GM21576 (cell line): ENCODE results near the gene OSGIN1.

Experiments
- ATAC-seq: cut with Tn5 transposase; IDR thresholded peaks from one replicate; pipeline ENCODE4 v1.9.1; 2021; ENCODE audit warnings: mild to moderate bottlenecking, moderate library complexity; ENCODE audit not compliant: unreplicated experiment

Gene OSGIN1

DNA sequence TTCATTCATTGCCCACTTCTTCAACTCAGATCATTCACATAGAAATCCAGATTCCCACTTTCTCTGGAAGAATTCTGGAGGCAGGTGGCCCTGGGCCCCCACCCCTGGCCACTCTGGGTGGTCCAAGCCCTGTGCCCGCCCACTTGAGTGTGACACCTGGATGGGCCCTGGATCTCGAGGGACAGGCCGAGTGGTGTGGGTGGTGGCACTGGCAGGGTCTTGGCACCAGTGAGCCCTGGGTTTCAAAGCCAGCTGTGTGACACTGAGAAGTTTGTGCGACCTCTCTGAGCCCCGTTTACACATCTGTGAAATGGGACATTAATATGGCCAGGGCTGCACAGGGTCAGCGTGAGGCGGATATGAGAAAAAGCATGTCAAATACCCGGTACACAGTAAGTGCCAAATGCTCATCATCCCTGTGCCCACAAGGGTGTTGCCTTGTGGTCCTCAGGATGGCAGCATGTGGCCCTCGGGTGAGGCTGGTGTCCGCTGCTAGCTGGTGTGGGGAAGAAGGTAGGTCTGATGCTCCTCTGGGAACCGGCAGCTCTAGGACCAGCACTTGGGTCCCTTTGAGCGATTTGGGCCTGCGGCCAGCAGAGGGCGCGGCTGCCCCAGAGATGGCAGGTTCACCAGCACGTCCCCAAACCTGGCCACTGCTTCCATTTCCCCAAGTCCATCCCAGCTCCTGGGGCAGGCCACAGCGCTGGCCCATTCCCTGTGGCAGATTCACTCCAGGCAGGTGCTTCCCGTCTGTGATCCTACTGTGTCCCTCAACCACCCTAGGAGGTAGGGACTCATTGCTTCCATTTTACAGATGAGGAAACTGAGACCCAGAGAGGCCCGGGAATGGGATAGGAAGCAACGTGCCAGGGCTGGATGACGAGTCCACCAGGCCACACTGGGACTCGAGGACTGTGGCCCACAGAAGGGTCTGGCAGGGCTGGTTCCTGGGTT lies 3.6 kb downstream of the OSGIN1 start:
- ATAC-seq, result no peak

GRCh38 chr16:83957296-83957855 lies 4.3 kb downstream of the OSGIN1 start:
- no peak for ATAC-seq

- no peak for ATAC-seq
Measured at GRCh38 chr16:83958137-83958845, 5.3 kb downstream of the OSGIN1 start.

DNA sequence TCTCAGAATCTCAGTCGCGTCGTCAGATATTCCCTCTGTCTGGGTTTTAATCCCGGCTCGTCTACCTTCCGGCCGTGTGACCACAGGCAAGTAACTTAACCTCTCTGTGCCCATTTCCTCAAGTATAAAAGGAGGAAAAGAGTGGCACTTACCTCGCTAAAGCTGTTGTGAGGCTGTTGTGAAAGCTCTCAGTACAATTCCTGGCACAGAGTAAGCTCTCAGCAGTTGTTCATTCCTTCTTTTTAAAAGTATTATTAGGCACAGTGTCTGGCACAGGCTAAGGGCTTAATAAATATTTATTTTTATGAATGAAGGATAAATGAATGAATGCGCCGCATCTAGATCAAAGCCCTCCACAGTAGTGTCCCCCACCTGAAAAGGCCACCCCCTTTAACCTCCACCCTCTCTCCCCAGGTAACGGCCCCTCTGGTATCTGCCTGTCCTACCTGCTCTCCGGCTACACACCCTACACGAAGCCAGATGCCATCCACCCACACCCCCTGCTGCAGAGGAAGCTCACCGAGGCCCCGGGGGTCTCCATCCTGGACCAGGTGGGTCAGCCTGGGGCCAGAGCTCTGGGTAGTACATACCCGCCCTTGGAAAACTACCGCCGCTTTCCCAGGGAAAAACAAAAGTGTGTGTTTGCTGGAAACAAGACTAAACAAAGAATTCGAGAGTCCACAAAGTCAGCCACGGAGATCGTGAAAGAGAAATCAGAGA lies 6.0 kb downstream of the OSGIN1 start:
- ATAC-seq, result no peak

DNA sequence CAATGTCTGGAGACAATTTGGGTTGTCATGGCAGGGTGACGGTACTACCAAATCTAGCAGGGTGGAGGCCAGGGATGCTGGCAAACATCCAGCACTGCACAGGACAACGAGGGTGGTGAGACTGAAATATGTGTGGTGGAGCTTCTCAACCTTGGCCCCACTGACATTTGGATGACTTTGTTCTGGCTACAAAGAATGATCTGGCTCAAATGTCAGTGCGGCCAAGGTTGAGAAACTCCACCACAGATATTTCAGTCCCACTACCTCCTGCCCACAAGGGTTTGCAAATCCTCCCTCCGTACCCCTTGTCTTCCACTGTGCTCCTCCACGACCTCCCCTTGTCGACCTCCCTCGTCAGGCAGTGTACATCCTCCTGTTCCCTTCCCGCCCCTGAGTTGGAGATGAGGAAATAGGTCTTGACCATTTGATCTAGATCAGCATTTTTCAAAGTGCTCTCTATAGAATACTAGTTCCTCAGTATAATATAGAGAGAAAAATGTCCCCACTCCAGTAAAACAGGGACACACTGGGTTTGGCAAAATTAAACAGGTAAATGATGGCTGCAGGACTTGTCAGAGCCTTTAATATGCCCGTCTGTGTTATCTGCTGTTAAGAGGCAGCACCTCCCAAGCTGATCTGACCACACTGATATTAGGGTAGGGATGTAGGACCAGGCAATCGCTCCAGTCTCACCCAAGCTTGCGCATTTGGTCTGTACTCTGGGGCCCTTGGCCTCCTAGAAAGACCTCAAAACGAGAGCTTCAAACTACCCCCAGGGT lies 6.8 kb downstream of the OSGIN1 start:
- ATAC-seq, result no peak

DNA sequence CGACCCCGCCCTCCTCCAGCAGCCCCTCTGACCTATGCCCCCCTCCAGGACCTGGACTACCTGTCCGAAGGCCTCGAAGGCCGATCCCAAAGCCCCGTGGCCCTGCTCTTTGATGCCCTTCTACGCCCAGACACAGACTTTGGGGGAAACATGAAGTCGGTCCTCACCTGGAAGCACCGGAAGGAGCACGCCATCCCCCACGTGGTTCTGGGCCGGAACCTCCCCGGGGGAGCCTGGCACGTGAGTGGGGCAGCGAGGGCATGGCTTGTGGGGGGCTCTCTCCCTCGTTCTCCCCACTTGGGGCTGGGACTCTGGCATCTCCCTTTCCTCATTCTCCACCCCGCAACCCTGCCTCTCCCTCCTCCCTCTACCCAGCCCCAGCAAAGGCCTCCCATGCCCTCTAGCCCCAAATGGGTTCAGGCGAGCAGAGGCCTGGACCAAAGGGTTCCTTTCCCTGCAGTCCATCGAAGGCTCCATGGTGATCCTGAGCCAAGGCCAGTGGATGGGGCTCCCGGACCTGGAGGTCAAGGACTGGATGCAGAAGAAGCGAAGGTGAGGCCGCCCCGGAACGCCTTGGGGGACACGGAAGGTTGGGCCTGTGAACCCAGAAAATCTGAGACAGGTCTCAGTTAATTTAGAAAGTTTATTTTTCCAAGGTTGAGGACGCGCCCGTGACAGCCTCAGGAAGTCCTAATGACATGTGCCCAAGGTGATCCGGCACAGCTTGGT lies 7.6 kb downstream of the OSGIN1 start:
- no peak for ATAC-seq

DNA sequence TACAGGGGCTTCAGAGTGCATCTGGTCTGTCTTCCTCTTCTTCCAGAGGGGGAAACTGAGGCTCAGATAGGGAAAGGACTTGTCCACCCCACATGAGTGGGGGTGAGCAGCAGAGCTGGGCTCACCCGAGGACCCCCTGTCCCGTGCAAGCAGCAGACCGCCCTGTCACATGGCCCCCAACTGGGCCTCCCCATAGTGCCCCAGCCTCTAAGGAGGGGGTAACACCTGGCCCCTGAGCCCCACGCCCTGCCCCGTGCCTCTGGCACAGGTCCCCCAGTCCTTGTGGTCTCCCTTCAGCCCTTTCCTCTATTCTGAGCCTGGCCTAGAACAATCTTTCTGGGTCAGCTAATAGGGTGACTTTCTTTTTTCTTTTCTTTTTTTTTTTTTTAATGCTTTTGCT lies 8.6 kb downstream of the OSGIN1 start:
- no peak for ATAC-seq

DNA sequence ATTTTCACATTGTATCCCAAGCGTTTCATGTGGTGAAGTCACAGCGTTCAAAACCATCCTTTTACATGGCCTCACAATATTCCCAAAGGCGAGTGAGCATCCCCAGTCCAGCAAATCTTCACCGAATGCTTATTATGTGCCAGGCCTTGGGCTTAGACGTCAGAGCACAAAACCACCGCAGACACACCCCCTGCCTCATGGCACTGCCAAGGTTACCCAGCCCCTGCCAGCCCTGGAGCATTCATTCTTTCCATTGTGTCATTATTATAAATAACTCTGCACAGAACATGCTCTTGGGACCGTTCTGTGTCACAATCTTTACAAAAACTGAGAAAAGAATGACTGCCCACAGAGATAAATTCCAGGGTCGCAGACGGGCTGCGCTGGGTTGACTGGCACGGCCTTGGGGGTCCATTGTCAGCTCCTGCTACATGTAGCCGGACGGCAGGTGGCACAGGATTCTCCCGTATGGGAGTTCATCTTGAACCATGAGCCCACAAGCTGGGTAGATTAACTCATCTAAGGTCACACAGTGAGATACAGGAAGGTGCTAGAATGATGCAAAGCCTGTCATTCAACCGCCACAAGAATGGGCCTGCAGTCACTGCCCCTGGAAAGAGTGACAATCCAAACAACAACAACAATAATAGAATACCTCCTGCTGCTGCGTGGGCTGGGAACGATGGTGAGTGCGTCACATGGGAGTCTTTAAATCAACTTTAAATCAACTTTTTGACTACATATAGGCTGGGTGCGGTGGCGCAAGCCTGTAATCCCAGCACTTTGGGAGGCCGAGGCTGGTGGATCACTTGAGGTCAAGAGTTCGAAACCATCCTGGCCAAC lies 10.5 kb downstream of the OSGIN1 start:
- no peak for ATAC-seq

DNA sequence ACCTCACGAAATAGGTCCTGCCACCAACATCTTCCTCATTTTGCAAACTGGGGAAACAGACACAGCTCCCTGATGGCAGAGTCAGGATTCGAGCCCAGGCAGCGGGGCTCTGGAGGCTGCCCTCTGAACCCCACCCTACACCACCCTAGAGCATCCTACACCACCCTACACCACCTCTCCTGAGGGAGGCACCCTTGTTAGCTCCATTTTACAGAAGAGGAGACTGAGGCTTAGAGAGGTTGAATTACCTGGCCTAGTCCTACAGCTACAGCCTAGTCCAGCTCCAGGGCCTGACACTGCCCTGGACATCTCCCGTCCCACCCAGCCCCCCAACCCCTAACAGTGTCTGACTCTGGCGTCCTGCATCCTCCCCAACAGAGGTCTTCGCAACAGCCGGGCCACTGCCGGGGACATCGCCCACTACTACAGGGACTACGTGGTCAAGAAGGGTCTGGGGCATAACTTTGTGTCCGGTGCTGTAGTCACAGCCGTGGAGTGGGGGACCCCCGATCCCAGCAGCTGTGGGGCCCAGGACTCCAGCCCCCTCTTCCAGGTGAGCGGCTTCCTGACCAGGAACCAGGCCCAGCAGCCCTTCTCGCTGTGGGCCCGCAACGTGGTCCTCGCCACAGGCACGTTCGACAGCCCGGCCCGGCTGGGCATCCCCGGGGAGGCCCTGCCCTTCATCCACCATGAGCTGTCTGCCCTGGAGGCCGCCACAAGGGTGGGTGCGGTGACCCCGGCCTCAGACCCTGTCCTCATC lies 11.8 kb downstream of the OSGIN1 start:
- ATAC-seq, result no peak

- no peak for ATAC-seq
Measured at GRCh38 chr16:83965444-83966152, 12.6 kb downstream of the OSGIN1 start.

DNA sequence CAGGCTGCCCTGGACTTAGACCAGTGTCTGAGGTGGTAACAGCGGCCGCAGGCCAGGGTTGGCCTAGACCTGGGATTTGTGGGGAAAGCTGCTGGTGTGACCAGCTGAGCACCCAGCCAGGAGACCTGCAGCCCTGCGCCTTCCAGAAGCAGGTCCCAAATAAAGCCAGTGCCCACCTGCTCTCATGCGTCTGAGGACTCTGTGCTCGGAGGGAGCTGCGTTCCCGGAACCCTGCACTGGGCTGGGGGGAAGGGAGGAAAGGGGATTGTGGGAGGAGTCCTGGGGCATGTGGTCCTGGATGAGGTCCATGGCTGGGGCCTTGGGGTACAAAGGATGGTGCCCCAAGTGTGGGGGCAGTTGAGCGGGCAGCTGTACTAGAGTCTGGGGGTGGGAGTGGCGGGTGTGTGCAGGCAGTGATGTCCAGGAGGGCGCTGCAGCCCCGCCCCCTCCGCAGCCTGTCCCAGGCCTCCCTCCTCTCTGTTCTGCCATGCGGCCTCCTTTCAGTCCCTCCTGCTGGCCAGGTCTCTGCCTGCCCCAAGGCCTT lies 13.2 kb downstream of the OSGIN1 start:
- ATAC-seq, result no peak

- ATAC-seq, result no peak
Measured at GRCh38 chr16:83967091-83967490, 14.1 kb downstream of the OSGIN1 start.

GRCh38 chr16:83967838-83968305 lies 14.8 kb downstream of the OSGIN1 start, which contains the start of gene NECAB2:
Gene NECAB2 (plus strand): TSS chr16:83968244. CDS start chr16:83968649, 405 bp downstream.
- no peak for ATAC-seq

DNA sequence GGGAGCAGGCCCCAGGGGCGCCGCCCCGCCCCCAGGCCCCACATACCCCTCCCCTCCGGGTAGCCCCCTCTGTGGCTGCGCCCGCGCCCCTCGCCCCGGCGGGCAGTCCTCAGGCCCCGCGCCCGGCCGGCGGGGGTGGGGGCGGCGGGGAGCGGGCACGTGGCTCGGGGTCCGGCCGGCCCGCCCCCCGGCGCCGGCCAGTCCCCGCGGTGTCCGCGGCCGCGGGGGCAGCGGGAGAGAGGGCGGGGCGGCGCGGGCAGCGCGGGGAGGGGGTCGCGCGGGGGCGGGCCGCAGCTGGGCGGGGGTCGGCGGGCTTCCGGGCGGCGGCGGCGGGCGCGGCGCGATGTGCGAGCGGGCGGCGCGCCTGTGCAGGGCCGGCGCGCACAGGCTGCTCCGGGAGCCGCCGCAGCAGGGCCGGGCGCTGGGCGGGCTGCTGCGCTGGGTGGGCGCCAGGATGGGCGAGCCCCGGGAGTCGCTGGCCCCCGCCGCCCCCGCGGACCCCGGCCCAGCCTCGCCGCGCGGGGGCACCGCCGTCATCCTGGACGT lies 15.3 kb downstream of the OSGIN1 start:
- no peak for ATAC-seq

GRCh38 chr16:83968891-83969649 lies 16.0 kb downstream of the OSGIN1 start:
- no peak for ATAC-seq
